Neural progenitor cell (in vitro differentiated cells): ENCODE data around the gene TRIO. TPM values are rescaled to one million over a fixed set of nuclear protein-coding genes. Genes with fewer than 3 reads are reported as not detected.

Experiments used
- DNase-seq: peaks from one replicate; pipeline ENCODE4 v3.0.0-alpha.2; 2016; ENCODE audit warnings: low spot score
- H2AFZ ChIP-seq: fragments of 200-600 bp; sonication (generic); replicated peaks from 2 replicates; pipeline ENCODE4 v1.6.1; 2016; ENCODE audit warnings: antibody characterized with exemption
- H3F3A ChIP-seq: fragments of 200-600 bp; sonication (generic); 2 replicates; pipeline ENCODE4 v1.6.1; 2016; ENCODE audit warnings: antibody characterized with exemption, low read depth
- H3K27ac ChIP-seq: fragments of 200-600 bp; sonication (generic); 2 replicates; pipeline ENCODE4 v1.5.1; 2016; ENCODE audit warnings: mild to moderate bottlenecking
- H3K27me3 ChIP-seq: fragments of 200-600 bp; sonication (generic); 2 replicates; pipeline ENCODE4 v1.6.1; 2016; ENCODE audit warnings: mild to moderate bottlenecking, moderate library complexity
- H3K36me3 ChIP-seq: fragments of 200-600 bp; sonication (generic); 2 replicates; pipeline ENCODE4 v1.5.1; 2016
- H3K4me1 ChIP-seq: fragments of 200-600 bp; sonication (generic); 2 replicates; pipeline ENCODE4 v1.6.1; 2016; ENCODE audit warnings: mixed run types
- H3K4me2 ChIP-seq: fragments of 200-600 bp; sonication (generic); 2 replicates; pipeline ENCODE4 v1.6.1; 2016
- H3K4me3 ChIP-seq: fragments of 200-600 bp; sonication (generic); 2 replicates; pipeline ENCODE4 v1.5.1; 2016
- H3K79me2 ChIP-seq: fragments of 200-600 bp; sonication (generic); 2 replicates; pipeline ENCODE4 v1.6.1; 2016; ENCODE audit warnings: low read depth
- H3K9ac ChIP-seq: fragments of 200-600 bp; sonication (generic); 2 replicates; pipeline ENCODE4 v1.6.1; 2016
- H3K9me3 ChIP-seq: fragments of 200-600 bp; sonication (generic); 2 replicates; pipeline ENCODE4 v1.5.1; 2016; ENCODE audit warnings: low read depth
- H4K20me1 ChIP-seq: fragments of 200-600 bp; sonication (generic); 2 replicates; pipeline ENCODE4 v1.6.1; 2016; ENCODE audit warnings: low read depth
- H3K27ac Mint-ChIP-seq: 3 replicates; pipeline ENCODE4 v1.8.0; 2021; ENCODE audit warnings: mixed read lengths
- H3K27me3 Mint-ChIP-seq: 2 replicates; pipeline ENCODE4 v1.8.0; 2022; ENCODE audit warnings: low read depth, mild to moderate bottlenecking, inconsistent platforms, moderate library complexity, mixed read lengths; ENCODE audit not compliant: insufficient read depth
- H3K36me3 Mint-ChIP-seq: 3 replicates; pipeline ENCODE4 v1.8.0; 2021; ENCODE audit warnings: mixed read lengths
- H3K4me1 Mint-ChIP-seq: 3 replicates; pipeline ENCODE4 v1.8.0; 2021; ENCODE audit warnings: mixed read lengths
- H3K4me3 Mint-ChIP-seq: 3 replicates; pipeline ENCODE4 v1.8.0; 2021; ENCODE audit warnings: mild to moderate bottlenecking, moderate library complexity, mixed read lengths
- H3K9me3 Mint-ChIP-seq: 3 replicates; pipeline ENCODE4 v1.8.0; 2020; ENCODE audit warnings: mixed read lengths
- CTCF ChIP-seq: fragments of 200-600 bp; sonication (generic); IDR thresholded peaks from 2 replicates; pipeline ENCODE4 v1.5.1; 2017; ENCODE audit warnings: antibody characterized with exemption, mild to moderate bottlenecking
- EZH2 ChIP-seq: fragments of 200-600 bp; sonication (generic); IDR thresholded peaks from 2 replicates; pipeline ENCODE4 v1.6.1; 2017; ENCODE audit warnings: antibody characterized with exemption, mild to moderate bottlenecking, moderate library complexity
- EZH2phosphoT487 ChIP-seq: fragments of 200-600 bp; sonication (generic); IDR thresholded peaks from 2 replicates; pipeline ENCODE4 v1.6.1; 2017; ENCODE audit warnings: antibody characterized with exemption
- total RNA-seq: library from RNA; depleted of rRNA; stranded (reverse); fragments of >200 nt; gene quantifications from 2 replicates; pipeline ENCODE4 v1.2.3, GENCODE V29; 2015; ENCODE audit warnings: low replicate concordance

TRIO gene
- total RNA-seq, 1 donor from 2014 or later = 84.7 TPM

- Histone ChIP-seq H3K4me1 (no peaks in the 10 kb centered on the region), H4K20me1 (no peaks in the 10 kb centered on the region), H3K27me3 (no peaks in the 10 kb centered on the region), H3F3A (no peaks in the 10 kb centered on the region), H3K9me3 (no peaks in the 10 kb centered on the region), H3K4me2 (no peak overlapping the region), H3K4me3 (no peak overlapping the region), H2AFZ (no peak overlapping the region), H3K36me3 (no peaks in the 10 kb centered on the region), H3K79me2 (no peaks in the 10 kb centered on the region), H3K9ac (no peak overlapping the region), H3K27ac (no peak overlapping the region)
- H3K4me1 Mint-ChIP-seq = peaks cover 4% of the 10 kb centered on the region
- no peak for DNase-seq
- H3K27me3 Mint-ChIP-seq = peaks cover 6% of the 10 kb centered on the region
- TF ChIP-seq EZH2 = no peak
- H3K36me3 Mint-ChIP-seq = no peaks in the 10 kb centered on the region
- no peak overlapping the region for H3K27ac Mint-ChIP-seq
- H3K9me3 Mint-ChIP-seq = no peaks in the 10 kb centered on the region
- no peak overlapping the region for H3K4me3 Mint-ChIP-seq
Measured at GRCh38 chr5:14127587-14127986, 15.6 kb upstream of the TRIO start.

- no peak for DNase-seq
- peaks cover 6% of the 10 kb centered on the region for H3K27me3 Mint-ChIP-seq
- H2AFZ ChIP-seq = no peak overlapping the region
- H3K9ac ChIP-seq = no peak overlapping the region
- TF ChIP-seq CTCF (no peak), EZH2phosphoT487 (no peak), EZH2 (no peak)
- H3K79me2 ChIP-seq = no peaks in the 10 kb centered on the region
- no peak overlapping the region for H3K4me2 ChIP-seq
- H3K27me3 ChIP-seq = no peaks in the 10 kb centered on the region
- H3K4me1 Mint-ChIP-seq = peaks cover 4% of the 10 kb centered on the region
- no peaks in the 10 kb centered on the region for H3K4me1 ChIP-seq
- no peak overlapping the region for H3K27ac ChIP-seq
- H3K9me3 ChIP-seq = no peaks in the 10 kb centered on the region
- no peaks in the 10 kb centered on the region for H3K36me3 Mint-ChIP-seq
- H4K20me1 ChIP-seq = no peaks in the 10 kb centered on the region
- no peak overlapping the region for H3K4me3 Mint-ChIP-seq
- no peak overlapping the region for H3K27ac Mint-ChIP-seq
- no peaks in the 10 kb centered on the region for H3F3A ChIP-seq
- H3K4me3 ChIP-seq = no peak overlapping the region
- H3K9me3 Mint-ChIP-seq = no peaks in the 10 kb centered on the region
- no peaks in the 10 kb centered on the region for H3K36me3 ChIP-seq
Measured at GRCh38 chr5:14128079-14128478, 15.1 kb upstream of the TRIO start.

- no peak overlapping the region for H3K4me3 Mint-ChIP-seq
- DNase-seq = no peak
- H3K36me3 Mint-ChIP-seq = no peaks in the 10 kb centered on the region
- H2AFZ ChIP-seq = no peak overlapping the region
- H3K4me1 ChIP-seq = no peaks in the 10 kb centered on the region
- no peaks in the 10 kb centered on the region for H4K20me1 ChIP-seq
- H3K9ac ChIP-seq = no peak overlapping the region
- TF ChIP-seq CTCF (no peak), EZH2 (no peak), EZH2phosphoT487 (no peak)
- H3K4me3 ChIP-seq = no peak overlapping the region
- H3K27me3 Mint-ChIP-seq = peaks cover 6% of the 10 kb centered on the region
- no peaks in the 10 kb centered on the region for H3F3A ChIP-seq
- no peaks in the 10 kb centered on the region for H3K36me3 ChIP-seq
- no peaks in the 10 kb centered on the region for H3K9me3 ChIP-seq
- H3K27ac Mint-ChIP-seq = no peak overlapping the region
- H3K27me3 ChIP-seq = no peaks in the 10 kb centered on the region
- no peak overlapping the region for H3K4me2 ChIP-seq
- no peaks in the 10 kb centered on the region for H3K79me2 ChIP-seq
- H3K4me1 Mint-ChIP-seq = peaks cover 4% of the 10 kb centered on the region
- H3K9me3 Mint-ChIP-seq = peaks cover under 1% of the 10 kb centered on the region
- no peak overlapping the region for H3K27ac ChIP-seq
Measured at GRCh38 chr5:14129123-14129522, 14.0 kb upstream of the TRIO start.

- peak overlapping the region; percentile 50 for H2AFZ ChIP-seq
- H3K4me1 Mint-ChIP-seq = no peaks in the 10 kb centered on the region
- H3K36me3 ChIP-seq = no peaks in the 10 kb centered on the region
- H4K20me1 ChIP-seq = no peaks in the 10 kb centered on the region
- H3K27ac Mint-ChIP-seq = peak overlapping the region; percentile 10
- no peaks in the 10 kb centered on the region for H3K4me1 ChIP-seq
- no peak overlapping the region for H3K4me3 Mint-ChIP-seq
- no peaks in the 10 kb centered on the region for H3K27me3 ChIP-seq
- no peak overlapping the region for H3K9ac ChIP-seq
- no peaks in the 10 kb centered on the region for H3K79me2 ChIP-seq
- no peak overlapping the region for H3K4me3 ChIP-seq
- no peak overlapping the region for H3K4me2 ChIP-seq
- H3K27ac ChIP-seq = no peak overlapping the region
- DNase-seq = no peak
- H3F3A ChIP-seq = no peaks in the 10 kb centered on the region
- peaks cover 6% of the 10 kb centered on the region for H3K27me3 Mint-ChIP-seq
- H3K9me3 ChIP-seq = no peaks in the 10 kb centered on the region
- H3K9me3 Mint-ChIP-seq = peaks cover 8% of the 10 kb centered on the region
- TF ChIP-seq EZH2phosphoT487 (no peak), CTCF (no peak), EZH2 (no peak)
- H3K36me3 Mint-ChIP-seq = no peaks in the 10 kb centered on the region
Measured at GRCh38 chr5:14131855-14132503, 11.2 kb upstream of the TRIO start.
